K562 (cell line): ENCODE results near the gene GDF15. TPM values are rescaled to one million over a fixed set of nuclear protein-coding genes. Genes with fewer than 3 reads are reported as not detected.

Experiments
- ATAC-seq: fragments of 200-7000 bp; cut with Tn5 transposase; 3 replicates; pipeline ENCODE4 v1.9.1; 2020; ENCODE audit warnings: moderate library complexity
- BruUV-seq: library from RNA; stranded (reverse); fragments of 400-500 nt; replicated peaks from 2 replicates; lab custom pipeline; 2021; lab: Mats Ljungman, UMichigan
- CTCF ChIA-PET: fragments of 300-600 bp; formaldehyde crosslinking; extraction: SDS; loops from one replicate; lab custom pipeline; 2021; ENCODE audit warnings: low intra/inter-chr PET ratio; lab: Yijun Ruan, JAX
- POLR2A ChIA-PET: fragments of 300-600, 350-650 bp; sonication (Branson Sonifier 250); formaldehyde crosslinking; extraction: SDS; loops from one replicate; lab custom pipeline; 2021; ENCODE audit warnings: antibody characterized with exemption, inconsistent platforms; lab: Yijun Ruan, JAX
- DNase-seq, 4 experiments: peaks; one replicate each; pipeline versions ENCODE4 v3.0.0 to v3.0.0-alpha.2; 2011 to 2018; ENCODE audit warnings: low spot score in 3 of 4, mixed read lengths in 3 of 4; ENCODE audit errors: extremely low read depth in 1 of 4
- FAIRE-seq: peaks from 2 replicates; lab custom pipeline; 2011; peaks lifted over from hg19 to GRCh38; lab: Jason Lieb, UNC
- H2AFZ ChIP-seq: 2 replicates; pipeline ENCODE4 v1.6.0; 2011; ENCODE audit warnings: low read depth, low read length, control low read depth, inconsistent platforms
- H3K27ac ChIP-seq: fragments of 200-600 bp; 3 replicates; pipeline ENCODE4 v1.8.0; 2011; ENCODE audit warnings: low read depth, mild to moderate bottlenecking, control low read depth, inconsistent platforms, low read length, moderate library complexity, mixed read lengths; ENCODE audit errors: extremely low read depth
- H3K27me3 ChIP-seq, 2 experiments: fragments of 300-600 bp in 1 of 2; 2 replicates in 1 of 2; 3 replicates in 1 of 2; pipeline versions ENCODE4 v1.6.0 to v1.8.0; 2011; ENCODE audit warnings: inconsistent platforms in 2 of 2, low read length in 2 of 2, mild to moderate bottlenecking in 1 of 2, mixed read lengths in 1 of 2, moderate library complexity in 1 of 2; ENCODE audit not compliant: control insufficient read depth in 2 of 2, insufficient read depth in 2 of 2
- H3K36me3 ChIP-seq: fragments of 300-600 bp; 3 replicates; pipeline ENCODE4 v1.8.0; 2011; ENCODE audit warnings: mild to moderate bottlenecking, low read length, inconsistent platforms; ENCODE audit not compliant: control insufficient read depth, insufficient read depth
- H3K4me1 ChIP-seq, 2 experiments: fragments of 200-600 bp in 1 of 2; replicated peaks in 1 of 2; 2 replicates in 1 of 2; 3 replicates in 1 of 2; pipeline versions ENCODE4 v1.5.1 to v1.8.0; 2011; ENCODE audit warnings: inconsistent platforms in 2 of 2, low read length in 2 of 2, mild to moderate bottlenecking in 1 of 2, mixed read lengths in 1 of 2, moderate library complexity in 1 of 2; ENCODE audit not compliant: control insufficient read depth in 2 of 2, insufficient read depth in 2 of 2
- H3K4me2 ChIP-seq: 2 replicates; pipeline ENCODE4 v1.6.1; 2011; ENCODE audit warnings: low read length, control low read depth, inconsistent platforms, mixed read lengths; ENCODE audit not compliant: insufficient read depth
- H3K4me3 ChIP-seq: fragments of 200-600 bp; sonication (generic), shearing (Covaris generic); 2 replicates; pipeline ENCODE4 v1.5.1; 2016; ENCODE audit warnings: control low read depth, inconsistent platforms
- H3K79me2 ChIP-seq: fragments of 200-600 bp; 3 replicates; pipeline ENCODE4 v1.8.0; 2011; ENCODE audit warnings: low read length, inconsistent platforms; ENCODE audit not compliant: control insufficient read depth, insufficient read depth
- H3K9ac ChIP-seq, 2 experiments: 2 replicates each; pipeline versions ENCODE4 v1.6.0 to v1.6.1; 2011; ENCODE audit warnings: low read depth in 2 of 2, low read length in 2 of 2, control low read depth in 1 of 2, inconsistent platforms in 1 of 2, mild to moderate bottlenecking in 1 of 2, mixed read lengths in 1 of 2; ENCODE audit not compliant: insufficient read depth in 1 of 2
- H3K9me1 ChIP-seq: one replicate; pipeline ENCODE4 v1.6.0; 2011; ENCODE audit warnings: inconsistent platforms, mild to moderate bottlenecking, low read length, moderate library complexity; ENCODE audit not compliant: control insufficient read depth, insufficient read depth
- H3K9me3 ChIP-seq: replicated peaks from 2 replicates; pipeline ENCODE4 v1.5.1; 2011; ENCODE audit warnings: low read depth, low read length, inconsistent platforms; ENCODE audit not compliant: control insufficient read depth, insufficient read depth
- H4K20me1 ChIP-seq: replicated peaks from 2 replicates; pipeline ENCODE4 v1.6.1; 2011; ENCODE audit warnings: low read length, inconsistent platforms, mixed read lengths; ENCODE audit not compliant: control insufficient read depth, insufficient read depth
- CBFA2T3 ChIP-seq: fragments of 450-650 bp; IDR thresholded peaks from 2 replicates; pipeline ENCODE4 v1.6.1; 2017
- COPS2 ChIP-seq: fragments of 450-650 bp; conservative IDR thresholded peaks from 2 replicates; pipeline ENCODE4 v1.6.1; 2016; ENCODE audit warnings: mild to moderate bottlenecking, moderate library complexity
- GABPA ChIP-seq: fragments of 200-800 bp; sonication (Bioruptor generic); conservative IDR thresholded peaks from 2 replicates; pipeline ENCODE4 v1.6.1; 2016; ENCODE audit warnings: low read depth, missing genetic modification characterization, missing compliant biosample characterization
- KLF1 ChIP-seq: fragments of 450-650 bp; IDR thresholded peaks from 2 replicates; pipeline ENCODE4 v1.6.1; 2016; ENCODE audit warnings: missing genetic modification characterization, missing compliant biosample characterization
- MCM3 ChIP-seq: fragments of 450-650 bp; IDR thresholded peaks from 2 replicates; pipeline ENCODE4 v1.6.1; 2016
- MXI1 ChIP-seq: IDR thresholded peaks from 2 replicates; pipeline ENCODE4 v1.6.1; 2011; ENCODE audit warnings: low read depth, mild to moderate bottlenecking, improper control_type of control experiment, low read length
- NR3C1 ChIP-seq: sonication (generic); formaldehyde crosslinking; IDR thresholded peaks from 2 replicates; pipeline ENCODE4 v1.8.1; 2022; ENCODE audit warnings: missing genetic modification reagents
- POLR3A ChIP-seq: IDR thresholded peaks from 2 replicates; pipeline ENCODE4 v1.6.1; 2011; ENCODE audit warnings: borderline replicate concordance, mild to moderate bottlenecking, moderate library complexity; ENCODE audit not compliant: insufficient read length, insufficient read depth; ENCODE audit errors: extremely low read depth
- RBFOX2 ChIP-seq: fragments of 200-400 bp; formaldehyde crosslinking; IDR thresholded peaks from 2 replicates; pipeline ENCODE4 v1.6.1; 2017; ENCODE audit warnings: low read depth, mild to moderate bottlenecking, low read length, moderate library complexity
- RHOXF2B ChIP-seq: fragments of 250-450 bp; sonication (Bioruptor Pico); conservative IDR thresholded peaks from 2 replicates; pipeline ENCODE4 v1.5.1; 2021
- SMARCE1 ChIP-seq: fragments of 450-650 bp; IDR thresholded peaks from 2 replicates; pipeline ENCODE4 v1.7.1; 2016; ENCODE audit warnings: mild to moderate bottlenecking
- SP1 ChIP-seq: sonication (generic); formaldehyde crosslinking; IDR thresholded peaks from 2 replicates; pipeline ENCODE4 v1.8.1; 2022; ENCODE audit warnings: mild to moderate bottlenecking, missing genetic modification reagents
- ZNF165 ChIP-seq: fragments of 250-450 bp; sonication (Bioruptor Pico); IDR thresholded peaks from 2 replicates; pipeline ENCODE4 v1.4.0; 2020; ENCODE audit warnings: borderline replicate concordance
- ZNF217 ChIP-seq: sonication (generic); formaldehyde crosslinking; IDR thresholded peaks from 2 replicates; pipeline ENCODE4 v1.8.0; 2022; ENCODE audit warnings: mild to moderate bottlenecking, missing genetic modification reagents
- ZNF431 ChIP-seq: sonication (generic); formaldehyde crosslinking; IDR thresholded peaks from 2 replicates; pipeline ENCODE4 v1.8.0; 2022; ENCODE audit warnings: mild to moderate bottlenecking, missing genetic modification reagents
- WGBS: fragments of 100-300 bp; shearing (Covaris generic); methylation state at CpG from one replicate; pipeline ENCODE4 v1.1.6; 2016; ENCODE audit warnings: low coverage, mixed read lengths; ENCODE audit not compliant: insufficient coverage; ENCODE audit errors: missing lambda C conversion rate; 5-methylcytosine and 5-hydroxymethylcytosine counted together
- in situ Hi-C: fragments of 300-500 bp; cut with MboI; formaldehyde crosslinking; loops from 4 replicates; pipeline ENCODE4 v1.15.0; 2018; ENCODE audit warnings: inconsistent platforms, mixed read lengths
- intact Hi-C: fragments of 100-400 bp; cut with micrococcal nuclease; formaldehyde crosslinking; loops from 2 replicates; pipeline ENCODE4 v1.14.2; 2022
- polyA plus RNA-seq, 8 experiments: library from polyadenylated mRNA; depleted of rRNA in 4 of 8; stranded (reverse) in 5 of 8; unstranded in 3 of 8; fragments of >200 nt; fragmentation: Nextera tagmentation in 2 of 8; fragmentation: Illumina TruSeq in 1 of 8; extraction: Ambion mirVana in 2 of 8; extraction: Trizol in 1 of 8; gene quantifications; 2 replicates each; pipeline versions ENCODE4 v1.2.1 to v1.2.3, GENCODE V29; 2011 to 2014; ENCODE audit warnings: inconsistent platforms in 1 of 8, missing spikeins in 1 of 8
- total RNA-seq, 7 experiments: library from RNA; depleted of rRNA in 6 of 7; stranded (reverse); fragments of >200 nt in 6 of 7; fragmentation: Illumina TruSeq in 2 of 7; extraction: Trizol in 2 of 7; gene quantifications; 2 replicates each; pipeline versions ENCODE4 v1.2.1 to v1.2.3, GENCODE V29; 2011 to 2021; ENCODE audit warnings: low replicate concordance in 1 of 7
- TF ChIP-seq, protein P1 (sequence below): fragments of 200-400 bp; formaldehyde crosslinking; IDR thresholded peaks from 2 replicates; pipeline ENCODE4 v1.6.1; 2017; ENCODE audit warnings: mild to moderate bottlenecking, low read depth, low read length, moderate library complexity
- TF ChIP-seq, protein P2 (sequence below), 2 experiments: fragments of 450-650 bp; IDR thresholded peaks; 2 replicates each; pipeline ENCODE4 v1.6.1; 2016

Gene GDF15
- total and polyA plus RNA-seq, 9 of the 15 experiments (the other 6 are each of a cell fraction or from before 2014, with no cell fraction given) = 2.3 to 82.4 (median 12.5) TPM

DNA sequence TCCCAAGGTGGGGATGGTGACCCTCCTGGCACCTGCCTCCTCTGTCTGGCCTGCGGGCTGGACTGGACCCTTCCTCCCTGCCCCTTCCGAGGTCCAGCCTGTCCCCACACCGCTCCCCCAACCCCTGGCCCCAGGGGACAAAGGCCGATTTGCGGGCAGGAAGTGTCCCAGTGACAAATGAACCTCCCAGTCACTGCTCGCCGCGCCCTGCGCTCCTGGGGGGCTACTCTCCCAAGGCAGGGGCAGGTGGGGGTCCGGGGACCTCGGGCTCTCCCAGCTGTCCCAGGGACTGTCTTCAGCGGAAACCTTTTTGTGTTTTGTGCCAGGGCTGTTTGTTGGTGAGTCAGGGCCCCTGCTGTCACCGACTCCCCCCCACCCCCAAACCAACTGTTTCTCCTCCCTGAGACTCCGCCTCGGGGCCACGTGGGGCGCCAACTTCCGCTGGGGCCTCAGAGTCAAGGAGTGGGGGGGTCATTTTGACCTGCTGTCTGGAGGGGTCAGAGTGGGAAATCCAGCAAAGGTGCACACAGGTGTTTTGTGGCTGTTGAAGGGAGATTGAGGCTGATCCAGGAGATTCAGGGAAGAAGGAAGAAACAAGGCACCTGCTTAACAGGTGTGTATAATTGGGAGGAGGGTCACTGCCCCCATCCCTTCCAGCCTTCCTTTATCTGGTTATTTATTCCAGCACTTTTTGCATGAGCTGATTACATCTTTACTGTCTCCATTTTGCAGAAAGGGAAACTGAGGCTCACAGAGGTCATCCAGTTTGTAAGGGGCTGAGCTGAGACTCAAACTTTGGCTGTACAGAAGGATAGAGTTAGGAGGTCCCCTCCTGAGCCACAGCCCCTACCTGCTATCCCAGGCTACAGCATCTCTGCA lies 44.7 kb upstream of the GDF15 start (continued):
- TF ChIP-seq RBFOX2 (peak; percentile 76), RHOXF2B (CRISPR knock-in tag) (no peak), SP1 (CRISPR knock-in tag) (no peak), SMARCE1 (0 out of 2 replicates have a peak, but pooled peaks have one; percentile 21), KLF1 (tag) (no peak), CBFA2T3 (peak; percentile 31; the same call in 1 of the 2 replicates), GABPA (tag) (peak; percentile 84), NR3C1 (CRISPR knock-in tag) (no peak), MXI1 (peak; percentile 29; the same call in 1 of the 2 replicates)
- TF ChIP-seq, all 486 proteins: peak for 92

DNA sequence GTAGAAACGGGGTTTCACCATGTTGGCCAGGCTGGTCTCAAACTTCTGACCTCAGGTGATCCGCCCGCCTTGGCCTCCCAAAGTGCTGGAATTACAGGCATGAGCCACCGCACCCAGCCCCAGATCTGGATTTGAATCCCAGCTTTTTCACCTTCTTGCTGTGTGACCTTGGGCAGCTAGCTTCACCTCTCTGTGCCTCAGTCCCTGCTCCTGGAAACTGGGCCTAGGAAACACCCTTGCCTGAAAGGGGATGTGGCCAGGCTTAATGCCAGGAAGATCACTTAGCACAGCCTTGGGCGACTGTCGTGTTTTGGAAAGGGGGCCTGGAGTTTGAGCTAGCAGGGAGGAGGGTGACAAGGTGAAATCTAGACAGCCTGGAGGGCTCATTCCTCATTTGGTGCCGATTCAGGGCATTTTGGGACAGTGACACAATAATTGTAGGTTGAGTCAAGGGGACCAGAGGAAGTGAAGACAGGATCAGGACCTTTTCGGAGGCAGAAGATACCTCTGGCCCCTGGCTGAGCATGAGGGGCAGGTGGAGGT lies 43.8 kb upstream of the GDF15 start:
- Histone ChIP-seq H3K4me1 (peaks cover 9 to 36% of the 10 kb centered on the region in 2 experiments; a peak in 4 of 5 replicates), H3K9ac (peak overlapping the region in 1 of 2 experiments; percentile 83; a peak in 1 of 4 replicates), H3K9me1 (no peaks in the 10 kb centered on the region), H3K4me3 (no peak overlapping the region), H3K9me3 (no peaks in the 10 kb centered on the region), H3K27me3 (no peaks in the 10 kb centered on the region), H3K36me3 (peaks cover 39% of the 10 kb centered on the region), H3K27ac (peak overlapping the region; percentile 12; the same call in 1 of the 3 replicates), H2AFZ (no peak overlapping the region), H3K4me2 (no peak overlapping the region; the same call in 1 of the 2 replicates), H3K79me2 (peaks cover 29% of the 10 kb centered on the region), H4K20me1 (no peaks in the 10 kb centered on the region)
- no TSS peak for BruUV-seq
- WGBS = 80% methylated on average over 8 of the region's 8 CpGs
- in situ Hi-C loops = loop anchor here (5.0 kb wide), 1 partner anchor 65 kb away; no protein-coding TSS in a partner anchor
- POLR2A ChIA-PET = interaction anchor here (0.6 to 7.9 kb wide), 5 partner anchors 20 to 492 kb away, joined by 3 to 106 read pairs (median 4); partner anchors contain the start of genes GDF15 and JUND
- no peak for ATAC-seq
- no peak for DNase-seq
- FAIRE-seq = no peak
- CTCF ChIA-PET = interaction anchor here (0.7 kb wide), 1 partner anchor 45 kb away, joined by 4 read pairs; no protein-coding TSS in a partner anchor
- intact Hi-C loops = no loop called here
- TF ChIP-seq ZNF165 (CRISPR knock-in tag) (no peak), RBFOX2 (0 out of 2 replicates have a peak, but pooled peaks have one; percentile 10), ZNF431 (CRISPR knock-in tag) (0 out of 2 replicates have a peak, but pooled peaks have one; percentile 31), ZNF217 (no peak), POLR3A (no peak), COPS2 (no peak), MCM3 (no peak)
- TF ChIP-seq, protein P1, sequence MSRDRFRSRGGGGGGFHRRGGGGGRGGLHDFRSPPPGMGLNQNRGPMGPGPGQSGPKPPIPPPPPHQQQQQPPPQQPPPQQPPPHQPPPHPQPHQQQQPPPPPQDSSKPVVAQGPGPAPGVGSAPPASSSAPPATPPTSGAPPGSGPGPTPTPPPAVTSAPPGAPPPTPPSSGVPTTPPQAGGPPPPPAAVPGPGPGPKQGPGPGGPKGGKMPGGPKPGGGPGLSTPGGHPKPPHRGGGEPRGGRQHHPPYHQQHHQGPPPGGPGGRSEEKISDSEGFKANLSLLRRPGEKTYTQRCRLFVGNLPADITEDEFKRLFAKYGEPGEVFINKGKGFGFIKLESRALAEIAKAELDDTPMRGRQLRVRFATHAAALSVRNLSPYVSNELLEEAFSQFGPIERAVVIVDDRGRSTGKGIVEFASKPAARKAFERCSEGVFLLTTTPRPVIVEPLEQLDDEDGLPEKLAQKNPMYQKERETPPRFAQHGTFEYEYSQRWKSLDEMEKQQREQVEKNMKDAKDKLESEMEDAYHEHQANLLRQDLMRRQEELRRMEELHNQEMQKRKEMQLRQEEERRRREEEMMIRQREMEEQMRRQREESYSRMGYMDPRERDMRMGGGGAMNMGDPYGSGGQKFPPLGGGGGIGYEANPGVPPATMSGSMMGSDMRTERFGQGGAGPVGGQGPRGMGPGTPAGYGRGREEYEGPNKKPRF = no peak
- TF ChIP-seq, protein P2, sequence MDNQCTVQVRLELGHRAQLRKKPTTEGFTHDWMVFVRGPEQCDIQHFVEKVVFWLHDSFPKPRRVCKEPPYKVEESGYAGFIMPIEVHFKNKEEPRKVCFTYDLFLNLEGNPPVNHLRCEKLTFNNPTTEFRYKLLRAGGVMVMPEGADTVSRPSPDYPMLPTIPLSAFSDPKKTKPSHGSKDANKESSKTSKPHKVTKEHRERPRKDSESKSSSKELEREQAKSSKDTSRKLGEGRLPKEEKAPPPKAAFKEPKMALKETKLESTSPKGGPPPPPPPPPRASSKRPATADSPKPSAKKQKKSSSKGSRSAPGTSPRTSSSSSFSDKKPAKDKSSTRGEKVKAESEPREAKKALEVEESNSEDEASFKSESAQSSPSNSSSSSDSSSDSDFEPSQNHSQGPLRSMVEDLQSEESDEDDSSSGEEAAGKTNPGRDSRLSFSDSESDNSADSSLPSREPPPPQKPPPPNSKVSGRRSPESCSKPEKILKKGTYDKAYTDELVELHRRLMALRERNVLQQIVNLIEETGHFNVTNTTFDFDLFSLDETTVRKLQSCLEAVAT (IDR thresholded peaks at IDR 0.05) = no peak
